Occipital lobe (tissue), 2 donors: ENCODE measurements around the gene FKBP1B. TPM values are rescaled to one million over a fixed set of nuclear protein-coding genes. Genes with fewer than 3 reads are reported as not detected.
"Not testable (repeated sequence)": the region's sequence is repeated elsewhere in the genome, so short reads cannot be mapped to it uniquely, and the experiment has no call there.

Experiments
- DNase-seq: peaks from one replicate; lab custom pipeline; 2025; lab: John Stamatoyannopoulos, UW
- total RNA-seq: library from RNA; depleted of rRNA; stranded (reverse); fragments of >200 nt; gene quantifications from one replicate; pipeline ENCODE4 v1.2.3, GENCODE V29; 2014

FKBP1B gene
- total RNA-seq, 1 donor from 2014 or later: 60.0 TPM

GRCh38 chr2:24058564-24059271 lies 9.2 kb downstream of the FKBP1B start:
- DNase-seq: no peak

- no peak for DNase-seq
Observed at GRCh38 chr2:24065341-24065740, 15.8 kb downstream of the FKBP1B start.

GRCh38 chr2:24072259-24072658 lies 22.7 kb downstream of the FKBP1B start:
- no peak for DNase-seq

GRCh38 chr2:24073816-24074215 lies 24.3 kb downstream of the FKBP1B start:
- no peak for DNase-seq

- no peak for DNase-seq
Observed at GRCh38 chr2:24075259-24075658, 25.7 kb downstream of the FKBP1B start.

- DNase-seq: peak; percentile 98
Observed at GRCh38 chr2:24075915-24076848, 26.6 kb downstream of the FKBP1B start, which contains the start of gene SF3B6. Gene SF3B6, minus strand, starts transcription at chr2:24076326. Its CDS starts 97 bp downstream, at chr2:24076229.

GRCh38 chr2:24076849-24077534 lies 27.5 kb downstream of the FKBP1B start:
- no peak for DNase-seq

GRCh38 chr2:24077535-24077877 lies 28.0 kb downstream of the FKBP1B start:
- no peak for DNase-seq

GRCh38 chr2:24077879-24078278 lies 28.3 kb downstream of the FKBP1B start:
- no peak for DNase-seq

GRCh38 chr2:24080701-24081100 lies 31.2 kb downstream of the FKBP1B start:
- DNase-seq: no peak

- no peak for DNase-seq
Observed at GRCh38 chr2:24082787-24083566, 33.4 kb downstream of the FKBP1B start.

- no peak for DNase-seq
Observed at GRCh38 chr2:24083567-24084385, 34.2 kb downstream of the FKBP1B start.

- DNase-seq: peak; percentile 68
Observed at GRCh38 chr2:24084386-24085199, 35.1 kb downstream of the FKBP1B start, which contains the start of gene TP53I3. Gene TP53I3, minus strand, starts transcription at chr2:24084834. Its CDS starts 508 bp downstream, at chr2:24084326.

GRCh38 chr2:24085200-24085489 lies 35.6 kb downstream of the FKBP1B start:
- DNase-seq: no peak

GRCh38 chr2:24086241-24086640 lies 36.7 kb downstream of the FKBP1B start:
- DNase-seq: no peak

- DNase-seq: no peak
Observed at GRCh38 chr2:24087032-24087431, 37.5 kb downstream of the FKBP1B start.

GRCh38 chr2:24088821-24089359 lies 39.3 kb downstream of the FKBP1B start:
- DNase-seq: no peak

- not testable (repeated sequence) for DNase-seq
Observed at GRCh38 chr2:24093270-24093669, 43.7 kb downstream of the FKBP1B start.

- DNase-seq: not testable (repeated sequence)
Observed at GRCh38 chr2:24095171-24095677, 45.7 kb downstream of the FKBP1B start.
